Vagina (tissue), 2 donors: Measurements from ENCODE around the gene LMOD1.

ENCODE experiments used
- CTCF ChIP-seq, 3 experiments: fragments of 450-650 bp in 2 of 3; fragments of 200-600 bp in 1 of 3; sonication (generic) in 1 of 3; IDR thresholded peaks; one replicate each; pipeline ENCODE4 v1.5.1; 2017 to 2019; ENCODE audit warnings: antibody characterized with exemption in 3 of 3, mild to moderate bottlenecking in 2 of 3, moderate library complexity in 2 of 3
- POLR2A ChIP-seq, 2 donors: fragments of 450-650 bp; IDR thresholded peaks; one replicate each; pipeline ENCODE4 v1.6.1; 2017; ENCODE audit warnings: antibody characterized with exemption in 2 of 2, mild to moderate bottlenecking in 2 of 2, moderate library complexity in 2 of 2

GRCh38 chr1:201904579-201904978, 41.8 kb downstream of the LMOD1 start:
- TF ChIP-seq CTCF (IDR thresholded peaks at IDR 0.05) (no peak), POLR2A (IDR thresholded peaks at IDR 0.05) (no peak)
